Uterus (tissue), 4 donors: ENCODE data around the gene SEC23A. TPM values are rescaled to one million over a fixed set of nuclear protein-coding genes. Genes with fewer than 3 reads are reported as not detected.
A peak's percentile ranks its signal among the peaks of the same experiment; 100 is the strongest.
"Not testable (repeated sequence)": the region's sequence is repeated elsewhere in the genome, so short reads cannot be mapped to it uniquely, and the experiment has no call there.

ENCODE experiments used
- DNase-seq, 2 donors: peaks; one replicate each; pipeline ENCODE4 v3.0.0-alpha.2; 2019 to 2020
- H3K27ac ChIP-seq, 2 donors: fragments of 200-600 bp; sonication (generic); 1 replicate in 1 of 2; 2 replicates in 1 of 2; pipeline ENCODE4 v1.5.1; 2016 to 2018
- H3K27me3 ChIP-seq, 2 donors: fragments of 200-600 bp; sonication (generic); one replicate each; pipeline ENCODE4 v1.5.1; 2018 to 2019; ENCODE audit warnings: control low read depth in 1 of 2
- H3K36me3 ChIP-seq, 2 donors: fragments of 200-600 bp; sonication (generic); one replicate each; pipeline ENCODE4 v1.5.1; 2019; ENCODE audit warnings: control low read depth in 1 of 2
- H3K4me1 ChIP-seq, 2 donors: fragments of 200-600 bp; sonication (generic); one replicate each; pipeline ENCODE4 v1.5.1; 2018 to 2019; ENCODE audit warnings: control low read depth in 1 of 2
- H3K4me3 ChIP-seq, 2 donors: fragments of 200-600 bp; sonication (generic); 1 replicate in 1 of 2; 2 replicates in 1 of 2; pipeline ENCODE4 v1.5.1; 2018 to 2019; ENCODE audit warnings: mild to moderate bottlenecking in 1 of 2
- H3K9me3 ChIP-seq, 2 donors: fragments of 200-600 bp; sonication (generic); one replicate each; pipeline ENCODE4 v1.5.1; 2019; ENCODE audit warnings: control low read depth in 1 of 2
- POLR2A ChIP-seq, 2 donors: fragments of 450-650 bp; IDR thresholded peaks; one replicate each; pipeline ENCODE4 v1.6.1; 2016; ENCODE audit warnings: antibody characterized with exemption in 2 of 2, mild to moderate bottlenecking in 1 of 2, moderate library complexity in 1 of 2
- intact Hi-C: fragments of 100-400 bp; cut with DNase I; formaldehyde crosslinking; loops from one replicate; pipeline ENCODE4 v1.15.1; 2023; ENCODE audit warnings: low total_unique reads
- total RNA-seq, 4 donors: library from RNA; depleted of rRNA in 3 of 4; stranded (reverse); fragments of >200 nt in 3 of 4; gene quantifications; one replicate each; pipeline versions ENCODE4 v1.1.0 to v1.2.4, GENCODE V29; 2014 to 2023
- TF ChIP-seq, protein P1 (sequence below), 4 experiments: fragments of 200-600 bp in 2 of 4; fragments of 450-650 bp in 2 of 4; sonication (generic) in 2 of 4; IDR thresholded peaks; one replicate each; pipeline ENCODE4 v1.5.1; 2016 to 2019; ENCODE audit warnings: antibody characterized with exemption in 4 of 4, mild to moderate bottlenecking in 2 of 4, moderate library complexity in 1 of 4
- donor health status: DM: yes; HTN: yes; CAD: no.

The SEC23A gene
- total RNA-seq, 4 donors from 2014 or later, result 133 to 322 (median 231) TPM

DNA sequence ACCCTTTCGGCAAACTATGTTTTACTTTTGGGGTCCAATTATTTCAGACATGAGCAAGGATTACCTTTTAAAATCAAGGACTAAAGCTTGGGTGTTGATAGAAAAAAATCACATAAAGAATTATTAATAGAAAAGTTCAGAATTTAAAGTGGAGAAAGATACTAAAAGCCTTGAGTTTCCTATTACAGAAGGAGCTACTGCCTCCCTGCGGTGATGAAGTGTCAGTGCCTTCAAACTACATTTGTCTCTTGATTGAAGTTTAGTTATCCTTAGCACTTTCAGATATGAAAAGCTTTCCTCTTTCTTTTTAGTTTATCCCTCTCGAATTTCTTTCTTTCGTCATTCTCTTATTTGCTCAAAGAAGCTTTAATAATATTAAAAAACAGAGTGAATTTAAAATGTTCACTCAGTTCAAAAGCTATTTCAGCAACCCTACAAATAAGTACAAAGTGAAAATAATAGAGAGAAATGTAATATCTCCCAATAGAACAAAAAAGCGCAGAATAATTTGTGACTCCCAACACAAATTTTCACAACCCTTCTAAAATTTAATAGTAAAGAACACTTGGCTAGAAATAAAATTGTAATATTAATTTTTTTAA, 87.6 kb downstream of the SEC23A start:
- no peak overlapping the region for H3K4me3 ChIP-seq
- H3K4me1 ChIP-seq, result no peaks in the 10 kb centered on the region

DNA sequence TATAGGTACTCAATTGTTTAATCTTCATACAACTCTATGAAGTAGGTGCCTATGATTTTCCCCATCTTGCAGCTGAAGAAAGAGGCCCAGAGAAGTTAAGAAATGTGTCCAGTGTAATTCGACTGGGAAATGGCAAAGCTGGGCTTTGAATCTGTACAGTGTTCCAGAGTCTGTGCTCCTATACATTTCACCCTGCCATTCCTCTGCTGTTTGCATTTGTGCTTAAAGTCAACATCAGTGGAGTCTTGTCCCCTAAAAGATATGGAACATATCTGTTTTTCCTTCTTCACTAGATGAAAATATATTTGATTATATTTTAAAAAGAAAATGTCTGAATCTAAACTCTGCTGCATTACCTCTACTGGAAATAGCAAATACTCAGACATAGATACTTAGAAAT, 88.6 kb downstream of the SEC23A start:
- H3K4me3 ChIP-seq, result no peak overlapping the region
- no peaks in the 10 kb centered on the region for H3K27me3 ChIP-seq
- intact Hi-C loops, result no loop called here
- no peaks in the 10 kb centered on the region for H3K36me3 ChIP-seq
- no peaks in the 10 kb centered on the region for H3K4me1 ChIP-seq
- no peak for DNase-seq
- TF ChIP-seq, protein P1, sequence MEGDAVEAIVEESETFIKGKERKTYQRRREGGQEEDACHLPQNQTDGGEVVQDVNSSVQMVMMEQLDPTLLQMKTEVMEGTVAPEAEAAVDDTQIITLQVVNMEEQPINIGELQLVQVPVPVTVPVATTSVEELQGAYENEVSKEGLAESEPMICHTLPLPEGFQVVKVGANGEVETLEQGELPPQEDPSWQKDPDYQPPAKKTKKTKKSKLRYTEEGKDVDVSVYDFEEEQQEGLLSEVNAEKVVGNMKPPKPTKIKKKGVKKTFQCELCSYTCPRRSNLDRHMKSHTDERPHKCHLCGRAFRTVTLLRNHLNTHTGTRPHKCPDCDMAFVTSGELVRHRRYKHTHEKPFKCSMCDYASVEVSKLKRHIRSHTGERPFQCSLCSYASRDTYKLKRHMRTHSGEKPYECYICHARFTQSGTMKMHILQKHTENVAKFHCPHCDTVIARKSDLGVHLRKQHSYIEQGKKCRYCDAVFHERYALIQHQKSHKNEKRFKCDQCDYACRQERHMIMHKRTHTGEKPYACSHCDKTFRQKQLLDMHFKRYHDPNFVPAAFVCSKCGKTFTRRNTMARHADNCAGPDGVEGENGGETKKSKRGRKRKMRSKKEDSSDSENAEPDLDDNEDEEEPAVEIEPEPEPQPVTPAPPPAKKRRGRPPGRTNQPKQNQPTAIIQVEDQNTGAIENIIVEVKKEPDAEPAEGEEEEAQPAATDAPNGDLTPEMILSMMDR (IDR thresholded peaks at IDR 0.05), result no peak
- no peak for TF ChIP-seq POLR2A (IDR thresholded peaks at IDR 0.05)
- no peak overlapping the region for H3K27ac ChIP-seq
- H3K9me3 ChIP-seq, result no peaks in the 10 kb centered on the region

More for the DNA sequence above, 87.6 kb downstream of the SEC23A start:
- no peak for DNase-seq
- H3K36me3 ChIP-seq, result no peaks in the 10 kb centered on the region
- H3K27me3 ChIP-seq, result no peaks in the 10 kb centered on the region
- H3K9me3 ChIP-seq, result no peaks in the 10 kb centered on the region
- intact Hi-C loops, result no loop called here
- H3K27ac ChIP-seq, result no peak overlapping the region
- TF ChIP-seq POLR2A (IDR thresholded peaks at IDR 0.05), result no peak
- TF ChIP-seq, protein P1 (IDR thresholded peaks at IDR 0.05), result peak; percentile 46 to 63 (median 56)

DNA sequence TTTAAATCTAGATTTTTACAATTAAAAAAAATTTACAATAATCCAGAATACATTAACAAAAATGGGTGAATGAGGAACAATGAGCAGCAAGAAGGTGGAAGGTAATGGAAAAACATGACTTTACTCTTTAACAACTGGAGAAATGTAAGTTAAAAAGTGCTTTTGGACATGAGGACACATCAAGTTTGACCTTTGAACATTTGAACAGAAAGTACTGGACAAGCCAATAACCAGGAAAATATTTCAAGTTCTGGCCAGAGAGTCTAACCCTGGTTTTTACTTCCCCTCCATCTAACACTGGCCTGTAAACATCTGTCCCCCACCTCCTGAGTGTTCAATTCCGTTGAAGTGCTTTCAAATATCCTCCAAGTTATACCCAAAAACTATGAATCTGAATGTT, 94.1 kb downstream of the SEC23A start:
- H3K27me3 ChIP-seq, DNase-seq, H3K9me3 ChIP-seq, H3K4me1 ChIP-seq, H3K27ac ChIP-seq, H3K36me3 ChIP-seq, H3K4me3 ChIP-seq, intact Hi-C loops: not testable (repeated sequence)

DNA sequence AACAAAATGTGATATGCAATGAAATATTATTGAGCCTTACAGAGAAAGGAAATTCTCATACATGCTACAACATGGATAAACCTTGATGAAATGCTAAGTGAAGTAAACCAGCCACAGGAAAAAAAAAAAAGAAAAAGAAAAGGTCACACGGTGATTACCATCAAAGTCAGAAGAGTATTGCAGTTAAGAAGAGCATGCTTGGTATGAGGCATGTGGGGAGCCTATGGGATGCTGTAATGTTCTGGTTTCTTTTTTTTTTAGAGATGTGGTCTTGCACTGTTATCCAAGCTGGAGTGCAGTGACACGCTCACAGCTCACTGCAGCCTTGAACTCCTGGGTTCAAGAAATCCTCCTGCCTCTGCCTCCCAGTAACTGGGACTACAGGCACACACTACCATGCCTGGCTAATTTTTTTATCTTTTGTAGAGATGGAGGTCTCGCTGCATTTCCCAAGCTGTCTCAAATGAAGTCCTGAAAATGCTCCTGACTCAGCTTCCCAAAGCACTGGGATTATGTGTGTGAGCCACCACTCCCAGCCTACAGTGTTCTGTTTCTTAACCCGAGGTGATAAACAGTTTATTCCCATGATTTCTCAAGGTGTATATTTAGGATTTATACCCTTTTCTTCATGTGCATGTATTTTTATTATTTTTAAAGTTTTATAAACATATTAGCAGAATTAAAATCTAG, 96.2 kb downstream of the SEC23A start:
- H3K36me3 ChIP-seq, result no peaks in the 10 kb centered on the region
- no peak for TF ChIP-seq POLR2A (IDR thresholded peaks at IDR 0.05)
- TF ChIP-seq, protein P1 (IDR thresholded peaks at IDR 0.05), result no peak

DNA sequence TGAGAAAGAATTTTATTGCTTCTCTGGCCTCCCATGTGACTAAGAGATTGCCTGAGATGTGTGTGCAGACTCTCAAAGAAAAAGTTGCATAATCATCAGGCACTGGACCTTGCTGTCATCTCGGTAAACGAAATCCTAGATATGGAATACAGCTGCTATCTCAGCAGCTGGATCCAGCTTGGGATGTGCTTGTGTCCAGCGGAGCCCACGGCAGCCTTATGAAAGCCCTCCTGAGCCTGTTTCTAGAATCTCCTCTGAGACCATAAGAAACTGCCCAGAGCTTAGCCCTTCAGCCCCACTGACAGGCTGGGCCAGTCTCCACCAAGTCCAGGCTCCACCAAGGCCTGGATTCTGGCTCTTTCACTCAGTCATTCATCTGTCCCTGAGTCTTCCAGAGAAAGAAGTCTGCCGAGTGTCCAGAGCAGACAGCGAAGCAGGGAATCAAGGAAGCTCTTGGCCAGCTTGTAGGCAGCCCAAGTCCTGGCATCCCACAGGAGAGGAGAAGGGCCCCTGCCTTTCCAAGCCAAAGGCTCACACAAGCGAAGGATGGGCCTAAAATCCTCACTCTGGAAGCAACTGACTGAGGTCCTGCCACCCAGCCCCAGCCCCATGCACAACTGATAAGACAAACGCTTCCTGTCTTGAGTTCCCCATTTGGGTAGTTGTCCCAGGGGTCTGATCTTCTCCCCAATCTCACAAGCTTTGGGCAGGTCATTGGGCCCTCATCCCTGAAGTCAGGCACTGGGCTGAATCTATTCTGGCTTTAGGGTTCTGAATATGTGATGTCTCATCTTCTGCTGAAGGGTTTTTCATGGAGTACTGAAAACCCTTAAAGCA, 97.8 kb downstream of the SEC23A start:
- no peak overlapping the region for H3K4me3 ChIP-seq
- H3K4me1 ChIP-seq, result no peaks in the 10 kb centered on the region
- no peaks in the 10 kb centered on the region for H3K9me3 ChIP-seq
- H3K27ac ChIP-seq, result no peak overlapping the region
- H3K36me3 ChIP-seq, result no peaks in the 10 kb centered on the region
- TF ChIP-seq, protein P1 (IDR thresholded peaks at IDR 0.05), result no peak
- no peak for TF ChIP-seq POLR2A (IDR thresholded peaks at IDR 0.05)
- no peak for DNase-seq
- H3K27me3 ChIP-seq, result no peaks in the 10 kb centered on the region
- intact Hi-C loops, result no loop called here

More for the DNA sequence above, 96.2 kb downstream of the SEC23A start:
- Histone ChIP-seq H3K4me1 (no peaks in the 10 kb centered on the region), H3K9me3 (no peaks in the 10 kb centered on the region), H3K27ac (no peak overlapping the region), H3K4me3 (no peak overlapping the region), H3K27me3 (no peaks in the 10 kb centered on the region)
- no peak for DNase-seq
- intact Hi-C loops, result no loop called here
